H9 (cell line): Measurements from ENCODE around the gene TRAPPC13. TPM values are rescaled to one million over a fixed set of nuclear protein-coding genes. Genes with fewer than 3 reads are reported as not detected.

Experiments
- DNase-seq: peaks from one replicate; pipeline ENCODE4 v3.0.0-alpha.2; 2017
- H2AFZ ChIP-seq: one replicate; pipeline ENCODE4 v1.6.1; 2013; ENCODE audit warnings: mild to moderate bottlenecking, low read length, control low read depth, moderate library complexity
- H2AK5ac ChIP-seq: 2 replicates; pipeline ENCODE4 v1.6.1; 2013; ENCODE audit warnings: low read length, control low read depth, mixed read lengths; ENCODE audit not compliant: insufficient read length
- H2BK120ac ChIP-seq: one replicate; pipeline ENCODE4 v1.6.1; 2013; ENCODE audit warnings: low read depth, mild to moderate bottlenecking, low read length, control low read depth, inconsistent platforms; ENCODE audit not compliant: poor library complexity, severe bottlenecking
- H2BK12ac ChIP-seq: 2 replicates; pipeline ENCODE4 v1.6.1; 2013; ENCODE audit warnings: low read length, control low read depth, mixed read lengths, low read depth; ENCODE audit not compliant: insufficient read length
- H2BK15ac ChIP-seq: 2 replicates; pipeline ENCODE4 v1.6.1; 2013; ENCODE audit warnings: low read depth, low read length, control low read depth
- H2BK20ac ChIP-seq: one replicate; pipeline ENCODE4 v1.6.1; 2013; ENCODE audit warnings: low read depth, mild to moderate bottlenecking, low read length, control low read depth, inconsistent platforms; ENCODE audit not compliant: poor library complexity, severe bottlenecking
- H2BK5ac ChIP-seq: 2 replicates; pipeline ENCODE4 v1.6.1; 2013; ENCODE audit warnings: low read length, control low read depth, mixed read lengths; ENCODE audit not compliant: insufficient read length
- H3K14ac ChIP-seq: 2 replicates; pipeline ENCODE4 v1.6.1; 2013; ENCODE audit warnings: low read length, control low read depth; ENCODE audit not compliant: insufficient read depth
- H3K18ac ChIP-seq: 2 replicates; pipeline ENCODE4 v1.6.1; 2013; ENCODE audit warnings: low read depth, mild to moderate bottlenecking, mixed read lengths, low read length, control low read depth; ENCODE audit not compliant: insufficient read length
- H3K23ac ChIP-seq: 2 replicates; pipeline ENCODE4 v1.6.1; 2013; ENCODE audit warnings: low read length, control low read depth, mixed read lengths, low read depth; ENCODE audit not compliant: insufficient read length
- H3K23me2 ChIP-seq: 2 replicates; pipeline ENCODE4 v1.6.1; 2013; ENCODE audit warnings: low read depth, mild to moderate bottlenecking, mixed read lengths, low read length, control low read depth; ENCODE audit not compliant: insufficient read length, poor library complexity, severe bottlenecking
- H3K27ac ChIP-seq: 2 replicates; pipeline ENCODE4 v1.5.1; 2013; ENCODE audit warnings: low read length, control low read depth, mixed read lengths, low read depth; ENCODE audit not compliant: insufficient read length
- H3K27me3 ChIP-seq: 2 replicates; pipeline ENCODE4 v1.6.1; 2013; ENCODE audit warnings: low read length, control low read depth, inconsistent platforms; ENCODE audit not compliant: insufficient read depth
- H3K4ac ChIP-seq: 2 replicates; pipeline ENCODE4 v1.6.1; 2013; ENCODE audit warnings: low read depth, mild to moderate bottlenecking, control low read depth, inconsistent platforms, low read length, moderate library complexity
- H3K4me1 ChIP-seq: 2 replicates; pipeline ENCODE4 v1.6.1; 2013; ENCODE audit warnings: low read length, control low read depth, inconsistent platforms; ENCODE audit not compliant: insufficient read depth
- H3K4me2 ChIP-seq: 2 replicates; pipeline ENCODE4 v1.6.1; 2013; ENCODE audit warnings: low read length, control low read depth, mixed read lengths; ENCODE audit not compliant: insufficient read length, insufficient read depth
- H3K56ac ChIP-seq: 2 replicates; pipeline ENCODE4 v1.6.1; 2013; ENCODE audit warnings: low read depth, mild to moderate bottlenecking, mixed read lengths, low read length, control low read depth; ENCODE audit not compliant: insufficient read length
- H3K79me1 ChIP-seq: 2 replicates; pipeline ENCODE4 v1.6.1; 2013; ENCODE audit warnings: low read depth, mild to moderate bottlenecking, moderate library complexity, low read length, control low read depth, inconsistent platforms; ENCODE audit not compliant: insufficient read depth, poor library complexity, severe bottlenecking
- H3K79me2 ChIP-seq: 2 replicates; pipeline ENCODE4 v1.6.1; 2013; ENCODE audit warnings: low read length, control low read depth, inconsistent platforms; ENCODE audit not compliant: insufficient read depth
- H3K9ac ChIP-seq: 2 replicates; pipeline ENCODE4 v1.6.1; 2013; ENCODE audit warnings: low read length, control low read depth, mixed read lengths; ENCODE audit not compliant: insufficient read length; ENCODE audit errors: extremely low read depth
- H3K9me3 ChIP-seq: one replicate; pipeline ENCODE4 v1.6.1; 2013; ENCODE audit warnings: low read depth, low read length, inconsistent platforms; ENCODE audit not compliant: control insufficient read depth
- H3T11ph ChIP-seq: one replicate; pipeline ENCODE4 v1.6.1; 2013; ENCODE audit warnings: mild to moderate bottlenecking, low read length, control low read depth, inconsistent platforms
- H4K20me1 ChIP-seq: one replicate; pipeline ENCODE4 v1.6.1; 2013; ENCODE audit not compliant: control insufficient read depth, insufficient read length, insufficient read depth
- H4K5ac ChIP-seq: 2 replicates; pipeline ENCODE4 v1.6.1; 2013; ENCODE audit warnings: low read depth, mild to moderate bottlenecking, mixed read lengths, low read length, control low read depth; ENCODE audit not compliant: insufficient read length
- H4K8ac ChIP-seq: replicated peaks from 2 replicates; pipeline ENCODE4 v1.6.1; 2013; ENCODE audit warnings: low read length, control low read depth, mixed read lengths, low read depth; ENCODE audit not compliant: insufficient read length
- H4K91ac ChIP-seq: 2 replicates; pipeline ENCODE4 v1.6.1; 2013; ENCODE audit warnings: low read depth, mild to moderate bottlenecking, moderate library complexity, mixed read lengths, low read length, control low read depth; ENCODE audit not compliant: insufficient read length
- H3K27ac Mint-ChIP-seq, 3 experiments: 2 replicates in 2 of 3; 3 replicates in 1 of 3; pipeline ENCODE4 v1.8.0; 2020 to 2021; ENCODE audit warnings: mixed read lengths in 3 of 3, mild to moderate bottlenecking in 1 of 3, moderate library complexity in 1 of 3
- H3K27me3 Mint-ChIP-seq: 2 replicates; pipeline ENCODE4 v1.8.0; 2021; ENCODE audit warnings: low read depth, mild to moderate bottlenecking, moderate library complexity, mixed read lengths
- H3K36me3 Mint-ChIP-seq, 3 experiments: 2 replicates in 2 of 3; 3 replicates in 1 of 3; pipeline ENCODE4 v1.8.0; 2020 to 2021; ENCODE audit warnings: low read depth in 3 of 3, mixed read lengths in 3 of 3; ENCODE audit not compliant: insufficient read depth in 1 of 3
- H3K4me1 Mint-ChIP-seq, 2 experiments: 2 replicates each; pipeline ENCODE4 v1.8.0; 2020; ENCODE audit warnings: mixed read lengths in 2 of 2
- H3K4me3 Mint-ChIP-seq, 2 experiments: 2 replicates in 1 of 2; 3 replicates in 1 of 2; pipeline ENCODE4 v1.8.0; 2020 to 2021; ENCODE audit warnings: mild to moderate bottlenecking in 2 of 2, mixed read lengths in 2 of 2, moderate library complexity in 1 of 2
- H3K9me3 Mint-ChIP-seq, 2 experiments: 2 replicates in 1 of 2; 3 replicates in 1 of 2; pipeline ENCODE4 v1.8.0; 2020; ENCODE audit warnings: mild to moderate bottlenecking in 2 of 2, mixed read lengths in 2 of 2, moderate library complexity in 1 of 2
- CTCF ChIP-seq: fragments of 200-600 bp; sonication (generic); conservative IDR thresholded peaks from 3 replicates; pipeline ENCODE4 v1.8.0; 2021; ENCODE audit warnings: antibody characterized with exemption, mild to moderate bottlenecking
- total RNA-seq: library from RNA; stranded (reverse); gene quantifications from 2 replicates; pipeline ENCODE4 v1.2.1, GENCODE V29; 2021

The TRAPPC13 gene
- total RNA-seq, 1 experiment from 2014 or later, result 16.7 TPM

- Mint-ChIP-seq H3K27me3 (no peaks in the 10 kb centered on the region), H3K4me3 (no peak overlapping the region), H3K9me3 (no peaks in the 10 kb centered on the region), H3K27ac (no peak overlapping the region), H3K36me3 (peaks cover 2 to 22% (median 2%) of the 10 kb centered on the region in 3 experiments; a peak in 4 of 7 replicates), H3K4me1 (no peaks in the 10 kb centered on the region)
- Histone ChIP-seq H3K56ac (no peak overlapping the region), H3K14ac (no peak overlapping the region), H3K27ac (no peak overlapping the region), H3K79me2 (no peaks in the 10 kb centered on the region), H3K23me2 (no peaks in the 10 kb centered on the region), H3K79me1 (no peaks in the 10 kb centered on the region), H2BK5ac (no peak overlapping the region), H2BK120ac (no peak overlapping the region), H3K9me3 (no peaks in the 10 kb centered on the region), H3K18ac (no peak overlapping the region), H3K4me2 (no peak overlapping the region), H4K8ac (no peak overlapping the region), H2AFZ (no peak overlapping the region), H3K23ac (no peak overlapping the region), H3K27me3 (no peaks in the 10 kb centered on the region), H4K20me1 (no peaks in the 10 kb centered on the region), H4K5ac (no peak overlapping the region), H4K91ac (no peak overlapping the region), H2BK15ac (no peak overlapping the region), H2BK20ac (no peak overlapping the region), H3K9ac (no peak overlapping the region), H2BK12ac (no peak overlapping the region), H2AK5ac (no peak overlapping the region), H3K4ac (no peak overlapping the region), H3K4me1 (no peaks in the 10 kb centered on the region; the same call in 1 of the 2 replicates), H3T11ph (no peak overlapping the region)
- TF ChIP-seq CTCF, result no peak
- DNase-seq, result no peak
Observed at GRCh38 chr5:65696892-65697291, 72.1 kb downstream of the TRAPPC13 start.
